GM19193 (cell line): ENCODE data around the gene NELFE.

ENCODE experiments used
- POLR2A ChIP-seq: IDR thresholded peaks from 4 replicates; pipeline ENCODE4 v1.6.1; 2011; ENCODE audit not compliant: insufficient read depth, insufficient read length; ENCODE audit errors: extremely low read depth

The NELFE gene

GRCh38 chr6:31968791-31969711 is 10.3 kb upstream of the NELFE start:
- peak; percentile 10 for TF ChIP-seq POLR2A

GRCh38 chr6:31968326-31968725 is 9.6 kb upstream of the NELFE start:
- TF ChIP-seq POLR2A = no peak

- TF ChIP-seq POLR2A = no peak
Observed at GRCh38 chr6:31967926-31968320, 9.2 kb upstream of the NELFE start.

- TF ChIP-seq POLR2A = no peak
Observed at GRCh38 chr6:31966997-31967925, 8.5 kb upstream of the NELFE start.

- no peak for TF ChIP-seq POLR2A
Observed at GRCh38 chr6:31966506-31966905, 7.7 kb upstream of the NELFE start.

- TF ChIP-seq POLR2A = no peak
Observed at GRCh38 chr6:31965700-31966099, 6.9 kb upstream of the NELFE start.

GRCh38 chr6:31963921-31964320 is 5.2 kb upstream of the NELFE start:
- TF ChIP-seq POLR2A = no peak

- TF ChIP-seq POLR2A = no peak
Observed at GRCh38 chr6:31961616-31962015, 2.8 kb upstream of the NELFE start.

- TF ChIP-seq POLR2A = no peak
Observed at GRCh38 chr6:31958412-31958740, 395 bp downstream of the NELFE start.

GRCh38 chr6:31956796-31957195 is 2.0 kb downstream of the NELFE start:
- TF ChIP-seq POLR2A = no peak

- no peak for TF ChIP-seq POLR2A
Observed at GRCh38 chr6:31954511-31954910, 4.3 kb downstream of the NELFE start.

GRCh38 chr6:31952890-31953289 is 5.9 kb downstream of the NELFE start:
- no peak for TF ChIP-seq POLR2A

GRCh38 chr6:31952140-31952805 is 6.5 kb downstream of the NELFE start:
- TF ChIP-seq POLR2A = no peak

- TF ChIP-seq POLR2A = no peak
Observed at GRCh38 chr6:31949926-31950548, 8.7 kb downstream of the NELFE start.

GRCh38 chr6:31948753-31949413 is 9.9 kb downstream of the NELFE start:
- TF ChIP-seq POLR2A = no peak

GRCh38 chr6:31948306-31948705 is 10.5 kb downstream of the NELFE start:
- TF ChIP-seq POLR2A = no peak
